Stimulated activated CD8-positive, alpha-beta memory T cell treated with anti-CD3 and anti-CD28 coated beads, Interleukin-4, amount 100 ng/mL, for 1 hour (primary cell): ENCODE results near the gene DNAH14.
"Not testable (repeated sequence)": the region's sequence is repeated elsewhere in the genome, so short reads cannot be mapped to it uniquely, and the experiment has no call there.

Experiments used
- DNase-seq, 2 donors: peaks; one replicate each; pipeline ENCODE4 v3.0.0-alpha.2; 2020; ENCODE audit warnings: low read depth in 2 of 2, low spot score in 1 of 2

DNAH14 gene

GRCh38 chr1:224920930-224921329 lies 8.5 kb upstream of the DNAH14 start:
- no peak for DNase-seq

- DNase-seq = no peak
Measured at GRCh38 chr1:224921354-224921753, 8.1 kb upstream of the DNAH14 start.

- no peak for DNase-seq
Measured at GRCh38 chr1:224922404-224923164, 6.9 kb upstream of the DNAH14 start.

GRCh38 chr1:224923726-224924125 lies 5.7 kb upstream of the DNAH14 start:
- DNase-seq = no peak

- DNase-seq = not testable (repeated sequence)
Measured at GRCh38 chr1:224927631-224928030, 1.8 kb upstream of the DNAH14 start.

- DNase-seq = no peak
Measured at GRCh38 chr1:224928906-224929305, 569 bp upstream of the DNAH14 start.

- DNase-seq = no peak
Measured at GRCh38 chr1:224931605-224932004, 2.1 kb downstream of the DNAH14 start.

- DNase-seq = no peak
Measured at GRCh38 chr1:224932607-224933249, 3.3 kb downstream of the DNAH14 start.

GRCh38 chr1:224933584-224933983 lies 4.1 kb downstream of the DNAH14 start:
- no peak for DNase-seq

- no peak for DNase-seq
Measured at GRCh38 chr1:224938652-224939051, 9.2 kb downstream of the DNAH14 start.

GRCh38 chr1:224939844-224940425 lies 10.5 kb downstream of the DNAH14 start:
- no peak for DNase-seq

- not testable (repeated sequence) for DNase-seq
Measured at GRCh38 chr1:224940735-224941134, 11.3 kb downstream of the DNAH14 start.

- DNase-seq = not testable (repeated sequence)
Measured at GRCh38 chr1:224945651-224946348, 16.3 kb downstream of the DNAH14 start.

GRCh38 chr1:224946349-224946691 lies 16.8 kb downstream of the DNAH14 start:
- not testable (repeated sequence) for DNase-seq

GRCh38 chr1:224957696-224958095 lies 28.2 kb downstream of the DNAH14 start:
- DNase-seq = no peak

- DNase-seq = no peak
Measured at GRCh38 chr1:224958490-224958889, 29.0 kb downstream of the DNAH14 start.

GRCh38 chr1:224959115-224959514 lies 29.6 kb downstream of the DNAH14 start:
- no peak for DNase-seq

GRCh38 chr1:224959656-224960055 lies 30.2 kb downstream of the DNAH14 start:
- DNase-seq = no peak

- no peak for DNase-seq
Measured at GRCh38 chr1:224980181-224980580, 50.7 kb downstream of the DNAH14 start.

- DNase-seq = not testable (repeated sequence)
Measured at GRCh38 chr1:224981922-224982354, 52.5 kb downstream of the DNAH14 start.

- no peak for DNase-seq
Measured at GRCh38 chr1:224988042-224988441, 58.6 kb downstream of the DNAH14 start.

- DNase-seq = no peak
Measured at GRCh38 chr1:224989615-224990014, 60.1 kb downstream of the DNAH14 start.
